HL-60/S4 treated with phorbol 12-myristate 13-acetate at 8.2 ng/mL for 4 days and 3 days (cell line): Measurements from ENCODE around the gene PRODH.
"Not testable (repeated sequence)": the region's sequence is repeated elsewhere in the genome, so short reads cannot be mapped to it uniquely, and the experiment has no call there.

Experiments
- in situ Hi-C: fragments of 300-500 bp; cut with MboI; formaldehyde crosslinking; loops from 2 replicates; pipeline ENCODE4 v1.15.0; 2022; ENCODE audit warnings: low sequenced_read_pairs

The PRODH gene

DNA sequence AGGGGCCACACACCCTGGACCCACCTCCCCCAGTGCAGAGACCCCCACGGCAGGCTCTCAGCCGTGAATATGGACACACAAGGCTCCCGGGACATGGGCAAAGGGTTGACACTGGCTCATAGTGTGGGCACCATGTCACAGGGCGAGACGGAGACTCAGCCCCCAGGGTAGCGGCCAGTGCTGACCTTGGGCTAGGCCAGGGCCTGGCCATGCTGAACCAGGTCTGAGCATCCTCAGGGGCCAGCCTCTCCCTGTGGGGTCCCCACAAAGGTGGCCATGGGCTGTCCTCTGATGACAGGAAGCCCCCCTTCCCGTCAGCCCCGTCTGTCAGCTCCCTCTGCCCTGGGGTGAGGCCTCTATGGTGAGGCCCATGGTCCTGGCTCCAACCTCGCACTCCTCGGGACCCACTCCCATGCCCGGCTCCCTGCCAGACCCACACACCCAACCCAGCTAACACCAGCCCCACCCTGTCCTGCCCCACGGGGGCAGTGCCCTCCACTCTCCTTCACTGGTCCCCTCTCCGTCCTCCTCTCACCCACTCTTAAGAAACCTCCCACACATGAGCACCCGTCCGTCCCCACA, 19.0 kb upstream of the PRODH start:
- in situ Hi-C loops, result no loop called here

DNA sequence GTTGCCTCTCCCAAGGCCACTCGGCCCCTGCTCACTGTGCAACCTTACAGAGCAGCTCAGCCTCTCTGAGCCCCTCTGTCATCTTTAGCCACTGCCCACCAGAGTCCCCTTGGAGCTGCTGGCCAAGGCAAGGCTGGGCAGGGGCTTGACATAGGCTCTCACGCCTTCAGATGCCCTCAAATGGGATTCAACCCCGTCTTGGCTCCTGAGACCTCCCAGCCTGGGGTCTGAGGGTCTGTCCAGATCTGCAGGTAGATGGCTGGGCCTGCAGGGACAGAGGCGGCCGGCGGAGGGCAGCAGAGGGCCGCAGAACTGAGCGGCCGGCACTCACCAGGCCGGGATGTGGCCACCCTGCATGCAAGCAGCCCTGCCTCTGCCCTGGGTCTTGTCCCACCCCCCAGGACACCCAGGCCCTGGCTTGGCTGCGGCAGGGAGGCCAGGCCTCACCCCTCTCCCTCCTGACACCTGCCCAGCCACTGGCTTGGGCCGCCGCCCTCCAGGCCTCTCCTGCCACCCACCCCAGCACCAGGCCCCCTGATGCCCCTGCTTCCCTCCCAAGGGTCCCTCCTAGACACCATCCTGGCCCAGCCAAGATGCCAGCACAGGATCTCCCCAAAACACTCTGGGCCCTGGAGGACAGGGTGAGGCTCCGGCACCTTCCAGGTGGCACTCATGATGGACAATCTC, 18.4 kb upstream of the PRODH start:
- in situ Hi-C loops, result not testable (repeated sequence)

DNA sequence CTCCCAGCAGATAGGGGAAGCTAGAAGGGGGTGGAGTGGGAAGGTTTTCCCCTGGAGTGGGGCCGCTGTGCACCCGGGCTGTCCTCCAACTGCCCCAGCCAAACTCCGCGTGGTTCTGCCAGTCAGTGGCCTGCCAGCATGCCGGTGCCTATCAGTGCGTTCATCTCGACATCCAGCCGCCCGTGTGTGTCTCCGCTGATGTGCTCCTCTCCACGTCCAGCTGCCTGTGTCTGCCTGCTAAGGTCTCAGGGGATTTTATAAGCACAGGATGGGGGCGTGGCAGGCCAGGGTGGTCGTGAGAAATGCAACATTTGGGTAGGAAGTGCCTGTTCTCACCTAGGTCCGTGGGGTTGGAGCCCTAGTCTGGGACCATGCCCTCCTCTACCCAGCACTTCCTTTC, 17.0 kb upstream of the PRODH start:
- in situ Hi-C loops, result not testable (repeated sequence)

DNA sequence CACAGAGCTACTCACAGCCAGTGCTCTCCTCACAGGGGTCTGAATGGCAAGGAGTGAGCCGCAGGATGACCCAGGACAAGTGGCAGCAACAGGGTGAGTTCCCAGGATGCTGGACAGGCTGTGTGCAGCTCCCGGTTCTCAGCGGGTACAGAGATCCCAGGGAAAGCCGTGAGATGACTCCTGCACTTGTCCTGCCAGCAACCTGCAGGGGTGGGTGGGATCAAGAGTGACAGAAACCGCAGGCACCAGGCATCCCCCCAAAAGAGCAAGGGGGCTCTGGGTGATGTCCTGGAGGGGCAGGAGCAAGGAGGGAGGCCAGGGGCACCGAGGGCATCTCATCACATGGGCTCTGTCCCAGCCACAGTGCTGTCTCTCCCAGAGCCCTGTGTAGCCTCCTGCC, 15.9 kb upstream of the PRODH start:
- in situ Hi-C loops, result no loop called here

DNA sequence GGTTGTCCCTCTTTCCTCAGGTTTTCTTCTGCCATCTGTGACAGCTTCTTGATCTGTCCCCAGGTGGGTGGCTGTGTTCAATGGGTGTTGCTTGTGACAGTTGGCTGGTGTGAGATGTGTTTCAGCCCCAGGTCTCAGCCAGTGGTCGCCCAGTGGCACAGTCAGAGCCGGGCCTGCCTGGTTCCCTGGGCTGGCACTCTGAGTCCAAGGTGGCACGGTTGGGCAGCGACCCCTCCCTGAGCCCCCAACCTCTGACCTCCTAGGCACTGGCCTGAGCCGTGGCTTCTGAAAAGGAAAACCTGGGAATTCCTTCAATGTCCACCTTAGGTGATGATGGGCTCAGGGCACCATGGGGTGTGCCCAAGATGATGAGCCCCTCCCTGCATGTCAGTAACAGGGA, 14.0 kb upstream of the PRODH start:
- in situ Hi-C loops, result no loop called here

DNA sequence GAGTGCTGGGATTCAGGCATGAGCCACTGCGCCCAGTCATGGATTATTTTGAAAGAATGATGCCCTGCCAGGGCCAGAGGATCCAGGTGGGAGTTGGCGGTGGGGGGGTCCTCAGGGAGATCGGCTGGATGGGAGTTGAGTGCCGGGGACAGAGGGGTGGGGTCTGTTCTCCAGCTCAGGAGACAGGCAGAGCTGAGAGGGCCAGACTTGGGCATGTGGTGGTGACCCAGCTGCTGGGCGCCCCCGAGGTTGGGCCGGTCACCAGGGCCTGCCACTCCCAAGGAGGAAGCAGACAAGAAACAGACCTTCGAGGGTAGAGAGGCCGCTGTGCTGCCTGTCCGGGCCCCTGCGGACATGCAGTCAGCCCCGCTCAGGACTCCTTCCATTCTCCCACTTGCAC, 11.8 kb upstream of the PRODH start:
- in situ Hi-C loops, result no loop called here

DNA sequence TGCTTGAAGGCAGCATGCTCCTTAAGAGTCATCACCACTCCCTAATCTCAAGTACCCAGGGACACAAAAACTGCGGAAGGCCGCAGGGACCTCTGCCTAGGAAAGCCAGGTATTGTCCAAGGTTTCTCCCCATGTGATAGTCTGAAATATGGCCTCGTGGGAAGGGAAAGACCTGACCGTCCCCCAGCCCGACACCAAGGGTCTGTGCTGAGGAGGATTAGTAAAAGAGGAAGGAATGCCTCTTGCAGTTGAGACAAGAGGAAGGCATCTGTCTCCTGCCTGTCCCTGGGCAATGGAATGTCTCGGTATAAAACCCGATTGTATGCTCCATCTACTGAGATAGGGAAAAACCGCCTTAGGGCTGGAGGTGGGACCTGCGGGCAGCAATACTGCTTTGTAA, 11.0 kb upstream of the PRODH start:
- in situ Hi-C loops, result not testable (repeated sequence)

DNA sequence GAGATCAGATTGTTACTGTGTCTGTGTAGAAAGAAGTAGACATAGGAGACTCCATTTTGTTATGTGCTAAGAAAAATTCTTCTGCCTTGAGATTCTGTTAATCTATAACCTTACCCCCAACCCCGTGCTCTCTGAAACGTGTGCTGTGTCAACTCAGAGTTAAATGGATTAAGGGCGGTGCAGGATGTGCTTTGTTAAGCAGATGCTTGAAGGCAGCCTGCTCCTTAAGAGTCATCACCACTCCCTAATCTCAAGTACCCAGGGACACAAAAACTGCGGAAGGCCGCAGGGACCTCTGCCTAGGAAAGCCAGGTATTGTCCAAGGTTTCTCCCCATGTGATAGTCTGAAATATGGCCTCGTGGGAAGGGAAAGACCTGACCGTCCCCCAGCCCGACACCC, 2.6 kb upstream of the PRODH start:
- in situ Hi-C loops, result not testable (repeated sequence)

DNA sequence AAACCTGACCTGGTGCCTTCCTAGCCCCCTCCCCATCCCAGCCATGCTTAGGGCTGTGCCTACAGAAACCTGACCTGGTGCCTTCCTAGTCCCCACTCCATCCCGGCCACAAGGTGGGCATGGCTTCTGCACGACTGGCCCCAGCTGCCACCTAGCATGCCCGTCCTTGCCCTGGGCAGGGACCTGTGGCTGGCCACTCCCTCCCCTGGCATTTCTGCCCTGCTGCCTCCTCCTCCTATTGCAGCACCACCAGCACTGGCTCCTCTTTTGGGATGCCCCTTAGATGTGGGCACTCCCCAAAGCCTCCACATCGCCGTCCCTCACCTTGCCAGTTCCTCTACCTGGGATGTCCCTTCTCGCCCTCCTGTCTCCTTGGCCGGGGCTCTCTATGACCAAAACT, 1.4 kb downstream of the PRODH start:
- in situ Hi-C loops, result not testable (repeated sequence)

DNA sequence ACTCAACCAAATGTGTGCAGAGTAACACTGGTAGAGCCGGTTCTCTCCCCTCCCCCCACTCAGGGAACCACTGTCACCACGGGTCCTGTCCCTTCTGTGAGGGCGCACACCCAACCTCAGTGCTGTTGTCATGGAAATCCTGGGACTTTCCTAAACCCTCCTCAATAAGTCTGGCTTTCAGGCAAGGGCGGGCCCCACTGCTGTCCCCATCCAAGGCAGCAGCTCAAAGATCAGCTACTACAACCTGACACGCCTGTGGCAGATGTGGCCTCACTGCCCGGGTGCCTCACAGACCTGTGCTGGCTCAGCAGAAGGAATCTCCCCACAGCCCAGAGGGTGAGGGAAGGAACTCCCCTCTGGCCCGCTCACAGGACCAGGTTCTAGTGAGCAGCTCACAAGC, 2.2 kb downstream of the PRODH start:
- in situ Hi-C loops, result no loop called here

DNA sequence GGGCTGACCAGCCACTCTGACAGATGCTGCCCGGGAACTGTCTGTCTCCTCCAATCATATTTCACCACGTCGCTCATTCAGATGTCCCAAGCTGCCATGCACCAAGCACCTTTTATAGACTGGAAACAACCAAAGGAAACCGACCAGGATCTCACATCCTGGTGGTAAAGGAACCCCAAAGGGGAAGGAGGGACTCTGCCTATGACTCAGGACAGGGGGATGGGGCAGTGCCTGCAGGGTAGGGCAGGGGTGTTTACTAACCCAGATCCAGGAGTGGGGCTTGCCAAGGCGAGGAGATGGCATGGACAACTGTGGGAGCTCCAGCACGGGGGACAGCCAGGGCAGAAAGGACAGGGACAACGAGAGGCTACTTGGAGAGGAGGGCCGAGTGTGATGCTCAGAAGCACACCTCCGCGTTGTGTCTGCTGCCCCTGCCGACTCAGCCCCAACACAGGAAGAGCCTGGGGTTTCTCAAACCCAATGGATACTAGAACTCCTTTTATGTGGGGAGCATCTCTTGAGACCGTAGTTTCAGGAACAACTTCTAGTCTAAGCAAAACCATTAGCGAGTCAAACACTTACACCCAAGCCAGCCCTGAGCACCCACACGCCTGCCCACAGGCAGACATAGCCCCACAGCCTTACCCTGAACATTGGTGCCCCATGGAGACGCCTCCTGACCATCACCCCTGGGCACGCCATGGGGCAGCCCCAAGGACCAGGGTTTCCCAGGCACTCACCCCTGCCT, 4.0 kb downstream of the PRODH start:
- in situ Hi-C loops, result no loop called here

DNA sequence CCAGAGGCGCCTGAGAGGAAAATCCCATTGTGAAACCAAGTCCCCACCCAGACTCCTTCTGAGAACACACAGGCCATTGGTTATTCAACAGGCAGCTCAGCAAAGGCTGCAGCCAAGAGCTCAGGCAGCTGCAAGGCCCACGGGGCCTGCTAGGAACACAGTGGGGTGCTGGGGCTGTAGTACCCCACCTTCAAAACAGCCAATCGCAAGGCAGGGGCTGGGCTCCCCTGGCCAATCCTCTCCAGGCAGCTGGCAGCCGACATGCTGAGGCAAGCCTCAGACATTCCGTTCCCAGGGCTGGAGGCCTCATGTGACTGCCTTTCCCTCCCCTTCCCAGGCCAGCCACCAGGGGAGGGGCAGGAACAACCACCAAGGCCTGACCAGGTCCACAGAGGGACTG, 6.6 kb downstream of the PRODH start:
- in situ Hi-C loops, result no loop called here

DNA sequence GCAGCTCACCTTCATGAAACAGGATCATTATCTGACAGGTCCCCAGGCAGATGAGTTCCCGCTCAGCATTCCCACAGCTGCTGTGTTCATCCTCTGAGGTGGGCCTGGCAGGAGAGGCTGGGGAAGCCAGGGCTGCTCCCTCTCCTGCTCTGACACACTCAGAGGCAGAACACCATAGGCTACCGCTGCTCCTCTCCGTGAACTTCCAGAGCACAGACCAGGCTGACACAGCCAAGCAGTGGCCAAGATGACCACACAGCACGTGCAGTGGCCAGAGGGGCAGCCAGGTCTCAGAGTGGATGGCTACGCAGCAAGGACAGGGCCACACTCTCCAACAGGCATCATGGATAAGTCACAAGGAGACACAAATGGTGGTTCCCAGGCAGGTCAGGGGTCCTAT, 8.5 kb downstream of the PRODH start:
- in situ Hi-C loops, result no loop called here

DNA sequence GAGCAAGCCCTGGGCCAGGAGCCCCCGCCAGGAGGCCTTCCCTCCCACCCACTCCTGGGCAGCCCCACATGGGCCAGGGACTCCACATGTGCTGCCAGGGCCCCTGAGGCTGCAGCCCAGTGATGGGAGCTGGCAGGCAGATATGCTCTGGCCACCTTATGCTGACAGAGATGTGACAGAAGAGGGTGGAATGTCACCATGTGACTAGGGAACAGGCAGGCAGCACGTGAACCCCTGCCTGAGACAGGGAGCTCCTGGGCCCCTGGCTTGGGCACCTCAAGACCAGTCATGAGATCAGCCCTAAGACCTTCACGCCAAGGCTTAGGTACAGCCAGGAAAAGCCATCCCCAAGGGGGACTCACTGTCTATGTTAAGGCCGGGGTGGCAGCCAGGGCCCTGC, 9.1 kb downstream of the PRODH start:
- in situ Hi-C loops, result no loop called here

DNA sequence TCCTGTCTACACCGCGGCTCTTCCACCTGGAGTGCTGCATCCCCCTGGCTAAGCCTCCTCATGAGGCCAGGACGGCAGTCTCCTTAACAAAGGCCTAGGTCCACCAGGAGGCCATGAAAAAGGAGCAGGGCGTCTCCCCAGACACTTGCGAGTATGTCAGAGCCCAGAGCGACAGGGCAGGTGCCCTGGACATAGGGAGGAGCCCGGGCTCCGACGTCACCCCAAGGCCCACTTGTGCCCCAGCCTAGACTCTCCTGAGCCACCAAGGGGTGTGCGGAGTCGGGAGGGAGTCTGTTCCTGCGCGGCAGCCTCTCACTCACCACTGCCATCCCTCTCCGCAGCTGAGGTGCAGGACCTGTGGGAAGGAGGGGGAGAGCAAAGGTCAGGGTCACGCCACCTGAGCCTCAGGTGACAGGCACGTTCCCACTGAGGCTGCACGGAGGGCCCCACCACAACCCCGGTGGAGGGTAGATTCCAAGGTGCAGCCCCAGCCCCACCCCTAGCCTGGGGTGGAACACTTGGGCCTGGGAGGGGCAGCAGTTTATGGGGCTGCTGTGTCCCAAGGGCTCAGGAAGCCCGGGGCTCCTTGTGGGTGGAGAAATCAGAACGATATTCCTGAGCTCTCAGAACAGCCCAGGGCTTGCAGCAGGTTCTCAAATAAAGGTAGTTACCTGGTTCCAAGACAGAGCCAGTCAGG, 10.6 kb downstream of the PRODH start:
- in situ Hi-C loops, result no loop called here

DNA sequence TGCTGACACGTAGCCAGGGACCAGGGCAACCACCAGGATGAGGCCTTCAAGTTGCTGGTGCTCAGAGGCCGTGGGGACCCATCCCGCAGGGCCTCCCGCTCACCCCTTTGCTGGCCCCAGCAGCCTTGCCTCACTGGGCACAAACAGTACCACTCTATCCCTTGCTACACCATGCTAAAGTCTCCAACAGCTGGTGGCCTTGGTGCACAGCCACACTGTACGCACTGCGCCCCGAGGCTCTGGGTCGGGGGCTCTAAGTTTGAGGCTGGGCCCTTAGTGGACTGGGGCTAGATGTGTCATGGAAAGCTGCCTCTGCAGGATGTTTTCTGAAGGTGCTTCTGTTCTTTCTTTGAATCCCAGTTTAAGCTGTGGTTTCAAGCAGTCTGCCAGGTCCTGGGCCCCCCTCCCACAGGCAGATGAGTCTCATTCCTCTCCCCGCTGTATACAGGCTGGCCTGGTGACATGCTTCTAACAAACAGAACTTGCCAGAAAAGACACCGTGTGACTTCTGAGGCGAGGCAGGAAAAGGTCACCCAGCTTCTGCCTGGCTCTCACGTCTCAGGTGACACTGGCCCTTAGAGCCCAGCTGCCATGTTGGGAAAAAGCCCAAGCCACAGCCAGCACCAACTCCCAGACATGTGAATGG, 15.7 kb downstream of the PRODH start:
- in situ Hi-C loops, result not testable (repeated sequence)

DNA sequence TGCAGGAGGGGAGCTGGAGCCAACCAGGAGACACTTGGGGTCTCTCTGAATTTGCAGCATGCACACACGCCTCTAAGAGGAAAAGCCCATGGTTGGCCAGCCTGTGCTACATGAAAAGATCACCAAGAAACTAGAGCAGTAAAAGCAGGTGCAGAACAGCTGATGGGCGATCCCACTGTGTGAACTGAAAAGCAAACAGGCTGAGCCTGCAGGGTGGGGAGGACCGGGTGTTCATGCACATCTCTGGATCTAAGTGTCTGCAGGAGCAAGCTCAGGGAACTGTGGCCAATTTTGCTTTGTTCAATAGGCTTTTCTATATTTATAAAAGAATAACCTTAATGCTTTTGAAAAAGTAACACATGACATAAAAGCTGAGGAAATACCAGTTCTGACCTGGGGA, 18.3 kb downstream of the PRODH start:
- in situ Hi-C loops, result not testable (repeated sequence)

DNA sequence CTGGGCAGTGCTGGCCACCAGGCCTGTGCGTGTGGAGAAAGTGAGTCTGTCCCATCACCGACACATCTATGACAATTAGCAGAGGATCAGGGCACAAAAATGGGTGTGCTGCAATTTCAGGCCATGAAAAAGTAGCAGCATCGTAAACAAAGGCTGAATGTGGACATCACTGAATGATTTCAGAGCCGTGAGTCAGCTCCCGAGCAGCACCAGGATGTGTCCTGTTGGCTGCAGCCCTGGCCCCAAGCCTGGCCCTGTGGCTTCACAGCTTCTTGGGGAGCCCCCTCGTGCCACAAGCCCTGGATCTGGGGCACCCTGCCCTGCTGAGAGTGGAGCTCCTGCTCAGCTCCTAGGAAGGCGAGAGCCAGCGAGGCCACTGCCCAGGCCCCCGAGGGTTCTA, 20.5 kb downstream of the PRODH start:
- in situ Hi-C loops, result not testable (repeated sequence)

DNA sequence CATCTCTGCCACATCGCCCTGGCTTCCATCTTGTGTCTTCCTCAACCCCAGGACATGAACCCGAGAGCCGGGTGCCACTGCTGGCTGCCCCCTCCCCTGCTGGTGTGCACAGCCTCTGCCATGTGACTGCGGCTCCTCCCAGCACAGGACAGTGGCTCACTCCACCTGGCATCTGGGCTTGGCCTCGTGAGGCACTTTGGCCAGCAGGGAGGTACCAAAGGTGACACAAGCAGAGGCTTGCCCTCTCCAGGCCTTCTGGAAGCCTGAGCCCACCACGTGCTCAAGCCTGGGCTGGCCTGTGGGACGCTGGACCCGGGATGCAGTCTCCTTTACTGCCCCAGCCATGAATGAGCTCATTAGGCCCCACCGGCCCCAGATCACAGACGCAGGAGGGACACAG, 21.5 kb downstream of the PRODH start:
- in situ Hi-C loops, result not testable (repeated sequence)

DNA sequence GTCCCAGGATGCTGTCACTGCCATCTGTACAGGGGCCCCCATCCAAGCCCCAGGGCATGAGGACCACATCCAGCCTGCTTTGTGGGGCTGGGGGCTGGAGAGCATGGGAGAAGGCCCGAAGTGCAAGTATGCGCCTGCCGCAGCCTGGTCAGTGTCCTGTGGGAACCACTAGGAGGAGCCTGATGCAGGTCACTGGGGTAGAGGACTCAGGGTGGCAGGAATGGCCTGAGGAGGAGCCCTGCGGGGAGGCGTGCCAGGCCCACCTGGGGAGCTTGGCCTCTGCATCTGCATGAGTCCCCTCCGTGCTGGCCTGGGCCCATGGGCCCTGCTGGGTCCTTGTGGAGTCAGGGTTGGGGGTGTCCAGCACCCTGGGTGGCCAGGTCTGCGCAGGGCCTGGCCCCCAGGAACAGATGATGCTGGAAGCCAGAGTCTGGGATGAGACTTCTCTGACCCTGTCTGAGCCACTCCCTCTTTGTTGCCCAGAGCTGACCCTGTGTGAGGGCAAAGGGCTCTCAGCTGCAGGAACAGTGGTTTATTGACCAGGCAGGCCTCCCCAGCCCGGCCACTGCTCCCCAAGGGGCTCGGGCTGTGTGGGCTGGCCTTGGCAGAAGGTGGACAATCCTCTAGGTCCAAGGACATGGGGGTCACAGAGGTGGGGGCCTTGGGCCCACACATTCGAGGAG, 23.7 kb downstream of the PRODH start:
- in situ Hi-C loops, result not testable (repeated sequence)

DNA sequence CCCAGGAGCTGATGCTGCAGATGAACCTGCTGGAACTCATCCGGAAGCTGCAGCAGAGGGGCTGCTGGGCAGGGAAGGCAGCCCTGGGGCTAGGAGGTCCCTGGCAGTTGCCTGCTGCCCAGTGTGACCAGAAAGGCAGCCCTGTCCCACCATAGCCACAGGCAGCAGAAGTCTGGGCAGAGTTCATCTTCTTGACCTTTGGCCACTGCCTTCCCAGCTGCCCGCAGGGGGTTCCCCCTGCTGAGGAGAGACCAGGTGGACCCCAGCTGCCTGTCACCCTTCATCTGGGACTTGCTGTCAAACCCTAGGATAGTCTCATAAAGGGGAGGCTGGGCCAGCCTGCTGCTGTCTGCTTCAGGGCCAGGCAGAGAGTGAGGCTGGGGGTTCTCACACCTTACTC, 24.6 kb downstream of the PRODH start:
- in situ Hi-C loops, result not testable (repeated sequence)
